Thyroid gland (tissue), 4 donors: ENCODE data around the gene ATG4C. TPM values are rescaled to one million over a fixed set of nuclear protein-coding genes. Genes with fewer than 3 reads are reported as not detected.

Experiments
- DNase-seq, 2 donors: peaks; one replicate each; pipeline ENCODE4 v3.0.0-alpha.2; 2019
- H3K27ac ChIP-seq, 3 donors: fragments of 200-600 bp; sonication (generic); 1 replicate in 2 of 3; 2 replicates in 1 of 3; pipeline ENCODE4 v1.5.1; 2016 to 2019; ENCODE audit warnings: mild to moderate bottlenecking in 1 of 3, moderate library complexity in 1 of 3
- H3K27me3 ChIP-seq: fragments of 200-600 bp; sonication (generic); one replicate; pipeline ENCODE4 v1.5.1; 2019
- H3K36me3 ChIP-seq, 2 donors: fragments of 200-600 bp; sonication (generic); one replicate each; pipeline ENCODE4 v1.5.1; 2016 to 2019
- H3K4me1 ChIP-seq, 2 donors: fragments of 200-600 bp; sonication (generic); one replicate each; pipeline ENCODE4 v1.5.1; 2017 to 2019
- H3K4me3 ChIP-seq, 3 donors: fragments of 200-600 bp; sonication (generic); replicated peaks in 1 of 3; 1 replicate in 2 of 3; 2 replicates in 1 of 3; pipeline ENCODE4 v1.5.1; 2016; ENCODE audit warnings: mild to moderate bottlenecking in 1 of 3
- H3K9me3 ChIP-seq: fragments of 200-600 bp; sonication (generic); one replicate; pipeline ENCODE4 v1.5.1; 2017
- CTCF ChIP-seq, 6 experiments: fragments of 200-600 bp in 3 of 6; fragments of 450-650 bp in 3 of 6; sonication (generic) in 3 of 6; IDR thresholded peaks; one replicate each; pipeline ENCODE4 v1.5.1; 2016 to 2019; ENCODE audit warnings: antibody characterized with exemption in 6 of 6, mild to moderate bottlenecking in 2 of 6, inconsistent platforms in 1 of 6, moderate library complexity in 1 of 6
- POLR2A ChIP-seq, 2 donors: fragments of 450-650 bp; IDR thresholded peaks; one replicate each; pipeline ENCODE4 v1.6.1; 2017; ENCODE audit warnings: antibody characterized with exemption in 2 of 2, mild to moderate bottlenecking in 2 of 2, moderate library complexity in 1 of 2
- WGBS, 2 donors: methylation state at CpG; one replicate each; pipeline ENCODE4 v1.1.5; 2017; 5-methylcytosine and 5-hydroxymethylcytosine counted together
- intact Hi-C: fragments of 100-400 bp; cut with DNase I; formaldehyde crosslinking; loops from one replicate; pipeline ENCODE4 v1.15.1; 2023
- total RNA-seq, 4 donors: library from RNA; depleted of rRNA; stranded (reverse); fragments of >200 nt; gene quantifications; one replicate each; pipeline ENCODE4 v1.2.3, GENCODE V29; 2016

The ATG4C gene
- total RNA-seq, 4 donors from 2014 or later, result 16.3 to 23.4 (median 19.9) TPM

GRCh38 chr1:62841587-62842169, 57.7 kb downstream of the ATG4C start:
- DNase-seq, result no peak
- 1 to 4% methylated on average over 3 of the region's 3 CpGs for WGBS, 2 donors
- intact Hi-C loops, result no loop called here
- no peaks in the 10 kb centered on the region for H3K27me3 ChIP-seq
- no peaks in the 10 kb centered on the region for H3K9me3 ChIP-seq
- H3K4me1 ChIP-seq, result no peaks in the 10 kb centered on the region
- TF ChIP-seq POLR2A (IDR thresholded peaks at IDR 0.05) (no peak), CTCF (IDR thresholded peaks at IDR 0.05) (peak; percentile 29 to 70 (median 56))
- no peak overlapping the region for H3K4me3 ChIP-seq
- no peaks in the 10 kb centered on the region for H3K36me3 ChIP-seq
- no peak overlapping the region for H3K27ac ChIP-seq

- Histone ChIP-seq H3K27ac (no peak overlapping the region), H3K4me3 (no peak overlapping the region), H3K4me1 (no peaks in the 10 kb centered on the region), H3K36me3 (no peaks in the 10 kb centered on the region), H3K27me3 (no peaks in the 10 kb centered on the region), H3K9me3 (no peaks in the 10 kb centered on the region)
- intact Hi-C loops, result no loop called here
- DNase-seq, result peak in 1 of 2 donors; percentile 41
- TF ChIP-seq POLR2A (IDR thresholded peaks at IDR 0.05), result no peak
- TF ChIP-seq CTCF (IDR thresholded peaks at IDR 0.05), result no peak
Observed at GRCh38 chr1:62844030-62844429, 60.1 kb downstream of the ATG4C start.

- Histone ChIP-seq H3K4me3 (no peak overlapping the region), H3K36me3 (no peaks in the 10 kb centered on the region), H3K27me3 (no peaks in the 10 kb centered on the region), H3K27ac (no peak overlapping the region), H3K9me3 (no peaks in the 10 kb centered on the region), H3K4me1 (no peaks in the 10 kb centered on the region)
- intact Hi-C loops, result no loop called here
- DNase-seq, result no peak
- WGBS, 2 donors, result 84 to 85% methylated on average over 4 of the region's 4 CpGs
- no peak for TF ChIP-seq POLR2A (IDR thresholded peaks at IDR 0.05)
- no peak for TF ChIP-seq CTCF (IDR thresholded peaks at IDR 0.05)
Observed at GRCh38 chr1:62849031-62849430, 65.1 kb downstream of the ATG4C start.

- DNase-seq, result no peak
- Histone ChIP-seq H3K36me3 (no peaks in the 10 kb centered on the region), H3K27me3 (no peaks in the 10 kb centered on the region), H3K4me3 (no peak overlapping the region), H3K27ac (no peak overlapping the region), H3K9me3 (no peaks in the 10 kb centered on the region), H3K4me1 (no peaks in the 10 kb centered on the region)
- TF ChIP-seq CTCF (IDR thresholded peaks at IDR 0.05) (no peak), POLR2A (IDR thresholded peaks at IDR 0.05) (no peak)
- intact Hi-C loops, result no loop called here
Observed at GRCh38 chr1:62852253-62852652, 68.3 kb downstream of the ATG4C start.

GRCh38 chr1:62856960-62857359, 73.0 kb downstream of the ATG4C start:
- no peak for DNase-seq
- H3K9me3 ChIP-seq, result no peaks in the 10 kb centered on the region
- H3K4me3 ChIP-seq, result no peak overlapping the region
- H3K4me1 ChIP-seq, result no peaks in the 10 kb centered on the region
- 85 to 93% methylated on average over 9 of the region's 9 CpGs for WGBS, 2 donors
- intact Hi-C loops, result no loop called here
- no peak for TF ChIP-seq CTCF (IDR thresholded peaks at IDR 0.05)
- TF ChIP-seq POLR2A (IDR thresholded peaks at IDR 0.05), result no peak
- H3K27me3 ChIP-seq, result no peaks in the 10 kb centered on the region
- H3K27ac ChIP-seq, result no peak overlapping the region
- H3K36me3 ChIP-seq, result no peaks in the 10 kb centered on the region
